ENCODE results near the gene SLMAP. TPM values are rescaled to one million over a fixed set of nuclear protein-coding genes. Genes with fewer than 3 reads are reported as not detected.
A peak's percentile ranks its signal among the peaks of the same experiment; 100 is the strongest.

Gene SLMAP
- total and polyA plus RNA-seq, 2 of the 13 experiments (the other 11 are each of a cell fraction or from before 2014, with no cell fraction given): 24.0 to 48.3 TPM

DNA sequence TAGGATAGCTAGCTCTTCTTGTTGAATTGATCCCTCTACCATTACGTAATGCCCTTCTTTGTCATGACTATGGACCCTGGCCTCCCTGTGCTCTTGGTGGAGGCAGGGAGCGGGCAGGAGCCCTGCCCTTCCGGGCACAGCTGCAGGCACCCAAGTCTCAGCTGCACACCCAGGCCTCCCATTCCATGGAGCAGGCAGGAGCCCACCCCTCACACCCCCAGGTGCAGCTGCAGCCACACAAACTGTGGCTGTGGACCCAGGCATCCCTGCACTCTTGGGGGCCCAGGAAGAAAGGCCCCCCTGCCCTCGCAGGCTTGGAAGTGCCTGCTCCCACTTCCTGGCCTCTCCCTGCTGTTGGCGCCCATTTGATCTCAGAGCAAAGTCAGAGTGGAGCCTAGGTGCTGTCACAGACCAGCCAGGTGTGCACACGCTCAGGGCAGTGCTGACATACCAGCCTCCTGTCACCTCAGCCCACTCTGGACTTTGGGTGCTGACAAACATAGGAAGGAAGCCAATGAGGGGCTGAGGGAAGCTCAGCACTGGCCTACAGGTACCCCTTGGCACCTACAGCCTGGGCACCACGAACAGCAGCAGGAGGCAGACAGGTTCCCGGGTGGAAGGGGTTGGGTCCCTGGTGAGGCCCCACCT is 53.0 kb downstream of the SLMAP start (continued):
- TF ChIP-seq ZNF574 (CRISPR knock-in tag; IDR thresholded peaks at IDR 0.05): 0 out of 2 replicates have a peak, but pooled peaks have one; percentile 20
- TF ChIP-seq TEF (CRISPR knock-in tag; IDR thresholded peaks at IDR 0.05): peak; percentile 8; the same call in 1 of the 2 replicates
- TF ChIP-seq HDAC1 (CRISPR knock-in tag; IDR thresholded peaks at IDR 0.05): peak; percentile 47; the same call in 1 of the 2 replicates
- TF ChIP-seq HNF4G (IDR thresholded peaks at IDR 0.05; ENCODE audit: borderline replicate concordance, low read depth, low read length): 0 out of 2 replicates have a peak, but pooled peaks have one; percentile 5
- no peak for TF ChIP-seq HNF4G (CRISPR knock-in tag; IDR thresholded peaks at IDR 0.05; ENCODE audit: borderline replicate concordance, low read depth)
- TF ChIP-seq TP53 (CRISPR knock-in tag; conservative IDR thresholded peaks at IDR 0.05): no peak
- no peak for TF ChIP-seq U2AF1 (optimal IDR thresholded peaks at IDR 0.05; ENCODE audit: low read depth, low read length)
- 0 out of 2 replicates have a peak, but pooled peaks have one; percentile 8 for TF ChIP-seq RXRB (CRISPR knock-in tag; IDR thresholded peaks at IDR 0.05; ENCODE audit: borderline replicate concordance)
- TF ChIP-seq GATAD2A (CRISPR knock-in tag; IDR thresholded peaks at IDR 0.05): peak; percentile 54; the same call in 1 of the 2 replicates
- no peak for TF ChIP-seq NR2F6 (IDR thresholded peaks at IDR 0.05)
- TF ChIP-seq NR2F6 (CRISPR knock-in tag; IDR thresholded peaks at IDR 0.05): 0 out of 2 replicates have a peak, but pooled peaks have one; percentile 5
- TF ChIP-seq ZNF770 (CRISPR knock-in tag; IDR thresholded peaks at IDR 0.05): peak; percentile 84
- peak; percentile 37; the same call in 1 of the 2 replicates for TF ChIP-seq ZMYM4 (CRISPR knock-in tag; IDR thresholded peaks at IDR 0.05)
- peak; percentile 92 for TF ChIP-seq ZBTB33 (CRISPR knock-in tag; IDR thresholded peaks at IDR 0.05)
- peak; percentile 64; the same call in 1 of the 2 replicates for TF ChIP-seq CEBPB (IDR thresholded peaks at IDR 0.05; ENCODE audit: borderline replicate concordance, low read depth, low read length)
- peak; percentile 46; the same call in 1 of the 2 replicates for TF ChIP-seq ZBTB38 (CRISPR knock-in tag; IDR thresholded peaks at IDR 0.05)
- peak; percentile 20; the same call in 1 of the 2 replicates for TF ChIP-seq ZBTB20 (CRISPR knock-in tag; IDR thresholded peaks at IDR 0.05; ENCODE audit: borderline replicate concordance, low read depth)
- peak; percentile 44 for TF ChIP-seq PAXIP1 (CRISPR knock-in tag; conservative IDR thresholded peaks at IDR 0.05)
